KG1 (cell line): ENCODE results near the gene KRT27.
A peak's percentile ranks its signal among the peaks of the same experiment; 100 is the strongest.
"Not testable (repeated sequence)": the region's sequence is repeated elsewhere in the genome, so short reads cannot be mapped to it uniquely, and the experiment has no call there.

Source experiments
- DNase-seq: peaks from one replicate; lab custom pipeline; 2025; lab: John Stamatoyannopoulos, UW

Gene KRT27

GRCh38 chr17:40782450-40782849 lies at the start of gene KRT27:
Gene KRT27, minus strand, starts transcription at chr17:40782550. Its CDS starts 57 bp downstream, at chr17:40782493.
- no peak for DNase-seq

GRCh38 chr17:40830085-40830776 lies 47.9 kb upstream of the KRT27 start:
- no peak for DNase-seq

GRCh38 chr17:40828454-40829044 lies 46.2 kb upstream of the KRT27 start:
- DNase-seq: no peak

GRCh38 chr17:40827746-40828453 lies 45.5 kb upstream of the KRT27 start:
- DNase-seq: no peak

- no peak for DNase-seq
Measured at GRCh38 chr17:40825599-40825998, 43.2 kb upstream of the KRT27 start.

GRCh38 chr17:40824015-40824832 lies 41.9 kb upstream of the KRT27 start:
- no peak for DNase-seq

GRCh38 chr17:40822132-40822812 lies 39.9 kb upstream of the KRT27 start, which contains the start of gene KRT10:
Gene KRT10, minus strand, starts transcription at chr17:40822614. Its CDS starts 29 bp downstream, at chr17:40822585.
- DNase-seq: no peak

GRCh38 chr17:40821536-40821935 lies 39.2 kb upstream of the KRT27 start:
- DNase-seq: no peak

GRCh38 chr17:40820228-40820838 lies 38.0 kb upstream of the KRT27 start:
- no peak for DNase-seq

- DNase-seq: no peak
Measured at GRCh38 chr17:40819528-40820125, 37.3 kb upstream of the KRT27 start.

GRCh38 chr17:40818733-40819527 lies 36.6 kb upstream of the KRT27 start:
- peak; percentile 75 for DNase-seq

GRCh38 chr17:40818343-40818732 lies 36.0 kb upstream of the KRT27 start:
- DNase-seq: no peak

- DNase-seq: no peak
Measured at GRCh38 chr17:40817103-40817682, 34.8 kb upstream of the KRT27 start.

- DNase-seq: no peak
Measured at GRCh38 chr17:40816569-40816968, 34.2 kb upstream of the KRT27 start.

GRCh38 chr17:40815381-40815780 lies 33.0 kb upstream of the KRT27 start:
- no peak for DNase-seq

GRCh38 chr17:40814657-40815056 lies 32.3 kb upstream of the KRT27 start:
- DNase-seq: not testable (repeated sequence)

- DNase-seq: no peak
Measured at GRCh38 chr17:40813804-40814203, 31.5 kb upstream of the KRT27 start.

- no peak for DNase-seq
Measured at GRCh38 chr17:40812639-40813038, 30.3 kb upstream of the KRT27 start.

GRCh38 chr17:40810494-40810893 lies 28.1 kb upstream of the KRT27 start:
- DNase-seq: no peak
